Activated CD8-positive, alpha-beta memory T cell treated with anti-CD3 and anti-CD28 coated beads for 48 hours (primary cell): ENCODE measurements around the gene TNRC6C.

Experiments
- DNase-seq, 3 experiments: peaks; one replicate each; pipeline ENCODE4 v3.0.0-alpha.2; 2020; ENCODE audit warnings: low read depth in 2 of 3, low spot score in 2 of 3

TNRC6C gene

GRCh38 chr17:78122216-78122930 lies 163.9 kb downstream of the TNRC6C start:
- DNase-seq = no peak

GRCh38 chr17:78122931-78123249 lies 164.4 kb downstream of the TNRC6C start:
- no peak for DNase-seq

GRCh38 chr17:78123258-78123929 lies 164.9 kb downstream of the TNRC6C start:
- no peak for DNase-seq

- no peak for DNase-seq
Measured at GRCh38 chr17:78124081-78124835, 165.8 kb downstream of the TNRC6C start.

- DNase-seq = no peak
Measured at GRCh38 chr17:78124836-78125137, 166.3 kb downstream of the TNRC6C start.

GRCh38 chr17:78125138-78125913 lies 166.8 kb downstream of the TNRC6C start:
- DNase-seq = no peak

- DNase-seq = no peak
Measured at GRCh38 chr17:78125976-78126894, 167.7 kb downstream of the TNRC6C start.

- no peak for DNase-seq
Measured at GRCh38 chr17:78126895-78127238, 168.4 kb downstream of the TNRC6C start.

GRCh38 chr17:78127239-78127887 lies 168.9 kb downstream of the TNRC6C start:
- no peak for DNase-seq

- no peak for DNase-seq
Measured at GRCh38 chr17:78127888-78128550, 169.5 kb downstream of the TNRC6C start.

GRCh38 chr17:78128551-78129350 lies 170.2 kb downstream of the TNRC6C start, which contains the start of gene TMC6:
Gene TMC6, minus strand, starts transcription at chr17:78128755. Its CDS starts 1,923 bp downstream, at chr17:78126832.
- no peak for DNase-seq

- no peak for DNase-seq
Measured at GRCh38 chr17:78129351-78130089, 171.0 kb downstream of the TNRC6C start.

GRCh38 chr17:78130090-78130436 lies 171.6 kb downstream of the TNRC6C start:
- no peak for DNase-seq

GRCh38 chr17:78130437-78131101 lies 172.1 kb downstream of the TNRC6C start, which contains the start of gene TMC8:
Gene TMC8, plus strand, starts transcription at chr17:78130771. Its CDS starts 818 bp downstream, at chr17:78131589.
- no peak for DNase-seq

- no peak for DNase-seq
Measured at GRCh38 chr17:78131172-78132083, 172.9 kb downstream of the TNRC6C start.

- peak in 1 of 3 experiments; percentile 63 for DNase-seq
Measured at GRCh38 chr17:78132084-78132676, 173.7 kb downstream of the TNRC6C start.
